WTC11 (cell line): ENCODE results near the gene PLPP1. TPM values are rescaled to one million over a fixed set of nuclear protein-coding genes. Genes with fewer than 3 reads are reported as not detected.
A peak's percentile ranks its signal among the peaks of the same experiment; 100 is the strongest.

ENCODE experiments used
- ATAC-seq: fragments of 200-7000 bp; cut with Tn5 transposase; 2 replicates; pipeline ENCODE4 v1.10.0; 2021; ENCODE audit warnings: mild to moderate bottlenecking, moderate library complexity
- CTCF ChIA-PET: fragments of 300-600 bp; sonication (Branson Sonifier 250); formaldehyde crosslinking; loops from one replicate; lab custom pipeline; 2021; ENCODE audit warnings: antibody characterized with exemption; lab: Charles Lee
- POLR2A ChIA-PET: fragments of 350-600 bp; sonication (Branson Sonifier 250); formaldehyde crosslinking; loops from one replicate; lab custom pipeline; 2021; ENCODE audit warnings: antibody characterized with exemption; lab: Charles Lee
- DNase-seq: peaks from one replicate; pipeline ENCODE4 v3.0.0; 2021; ENCODE audit warnings: low spot score
- H3K27ac Mint-ChIP-seq: 2 replicates; pipeline ENCODE4 v1.8.0; 2021; ENCODE audit warnings: mixed read lengths
- H3K27me3 Mint-ChIP-seq: 2 replicates; pipeline ENCODE4 v1.8.0; 2021; ENCODE audit warnings: low read depth, mild to moderate bottlenecking, moderate library complexity, mixed read lengths
- H3K36me3 Mint-ChIP-seq: 2 replicates; pipeline ENCODE4 v1.8.0; 2021; ENCODE audit warnings: mixed read lengths
- H3K4me1 Mint-ChIP-seq: 2 replicates; pipeline ENCODE4 v1.8.0; 2022; ENCODE audit warnings: mixed read lengths
- H3K4me3 Mint-ChIP-seq: 2 replicates; pipeline ENCODE4 v1.8.0; 2021; ENCODE audit warnings: mild to moderate bottlenecking, moderate library complexity, mixed read lengths
- H3K9me3 Mint-ChIP-seq: 2 replicates; pipeline ENCODE4 v1.8.0; 2021; ENCODE audit warnings: mixed read lengths
- CBFB ChIP-seq: sonication (generic); formaldehyde crosslinking; IDR thresholded peaks from 2 replicates; pipeline ENCODE4 v1.8.1; 2022; ENCODE audit warnings: mild to moderate bottlenecking, low read depth, missing genetic modification reagents
- CREM ChIP-seq: sonication (generic); formaldehyde crosslinking; IDR thresholded peaks from 2 replicates; pipeline ENCODE4 v1.8.1; 2022; ENCODE audit warnings: mild to moderate bottlenecking, missing genetic modification reagents, moderate library complexity
- E2F1 ChIP-seq: sonication (generic); formaldehyde crosslinking; IDR thresholded peaks from 2 replicates; pipeline ENCODE4 v1.8.0; 2022; ENCODE audit warnings: mild to moderate bottlenecking, missing genetic modification reagents
- FOXK1 ChIP-seq: sonication (generic); formaldehyde crosslinking; IDR thresholded peaks from 2 replicates; pipeline ENCODE4 v1.8.0; 2022; ENCODE audit warnings: mild to moderate bottlenecking, moderate library complexity, missing genetic modification reagents
- GABPB1 ChIP-seq: sonication (generic); formaldehyde crosslinking; IDR thresholded peaks from 2 replicates; pipeline ENCODE4 v1.8.1; 2023; ENCODE audit warnings: mild to moderate bottlenecking, missing genetic modification reagents
- GTF2I ChIP-seq: fragments of 250-450 bp; sonication (Bioruptor Pico); conservative IDR thresholded peaks from 2 replicates; pipeline ENCODE4 v1.4.0; 2021; ENCODE audit warnings: mild to moderate bottlenecking
- IRF1 ChIP-seq: sonication (generic); formaldehyde crosslinking; IDR thresholded peaks from 2 replicates; pipeline ENCODE4 v1.8.0; 2023; ENCODE audit warnings: missing genetic modification reagents
- JAZF1 ChIP-seq: fragments of 250-450 bp; sonication (Bioruptor Pico); IDR thresholded peaks from 2 replicates; pipeline ENCODE4 v1.9.0; 2021; ENCODE audit warnings: moderate library complexity, mild to moderate bottlenecking, inconsistent platforms
- RELA ChIP-seq: sonication (generic); formaldehyde crosslinking; IDR thresholded peaks from 2 replicates; pipeline ENCODE4 v1.8.1; 2022; ENCODE audit warnings: missing genetic modification reagents, mild to moderate bottlenecking, borderline replicate concordance
- SMAD3 ChIP-seq: sonication (generic); formaldehyde crosslinking; IDR thresholded peaks from 2 replicates; pipeline ENCODE4 v1.8.0; 2022; ENCODE audit warnings: missing genetic modification reagents, mild to moderate bottlenecking, borderline replicate concordance
- SMAD4 ChIP-seq: sonication (generic); formaldehyde crosslinking; IDR thresholded peaks from 2 replicates; pipeline ENCODE4 v1.8.0; 2022; ENCODE audit warnings: mild to moderate bottlenecking, missing genetic modification reagents
- SOX15 ChIP-seq: fragments of 250-450 bp; sonication (Bioruptor Pico); IDR thresholded peaks from 2 replicates; pipeline ENCODE4 v1.9.0; 2021; ENCODE audit warnings: mild to moderate bottlenecking
- TCF7 ChIP-seq: sonication (generic); formaldehyde crosslinking; IDR thresholded peaks from 2 replicates; pipeline ENCODE4 v1.8.0; 2022; ENCODE audit warnings: mild to moderate bottlenecking, low read depth, missing genetic modification reagents, moderate library complexity
- TEAD4 ChIP-seq: sonication (generic); formaldehyde crosslinking; IDR thresholded peaks from 2 replicates; pipeline ENCODE4 v1.8.0; 2022; ENCODE audit warnings: mild to moderate bottlenecking, missing genetic modification reagents
- ZNF138 ChIP-seq: sonication (generic); formaldehyde crosslinking; conservative IDR thresholded peaks from 2 replicates; pipeline ENCODE4 v1.8.1; 2022; ENCODE audit warnings: mild to moderate bottlenecking, moderate library complexity, missing genetic modification reagents
- ZNF232 ChIP-seq: sonication (generic); formaldehyde crosslinking; IDR thresholded peaks from 2 replicates; pipeline ENCODE4 v1.8.0; 2022; ENCODE audit warnings: mild to moderate bottlenecking, missing genetic modification reagents
- ZNF423 ChIP-seq: fragments of 250-450 bp; sonication (Bioruptor Pico); IDR thresholded peaks from 2 replicates; pipeline ENCODE4 v2.1.2; 2022; ENCODE audit warnings: mild to moderate bottlenecking, moderate library complexity
- ZNF512 ChIP-seq: sonication (generic); formaldehyde crosslinking; IDR thresholded peaks from 2 replicates; pipeline ENCODE4 v1.8.1; 2022; ENCODE audit warnings: missing genetic modification reagents, borderline replicate concordance
- ZSCAN18 ChIP-seq: fragments of 250-450 bp; sonication (Bioruptor Pico); IDR thresholded peaks from 2 replicates; pipeline ENCODE4 v2.1.2; 2022; ENCODE audit warnings: mild to moderate bottlenecking, moderate library complexity
- total RNA-seq: library from RNA; stranded (reverse); gene quantifications from 3 replicates; pipeline ENCODE4 v1.2.3, GENCODE V29; 2021
- TF ChIP-seq, protein P1 (sequence below): sonication (generic); formaldehyde crosslinking; IDR thresholded peaks from 2 replicates; pipeline ENCODE4 v1.8.1; 2023; ENCODE audit warnings: mild to moderate bottlenecking, missing genetic modification reagents, borderline replicate concordance
- TF ChIP-seq, protein P2 (sequence below): sonication (generic); formaldehyde crosslinking; conservative IDR thresholded peaks from 2 replicates; pipeline ENCODE4 v1.8.1; 2023; ENCODE audit warnings: mild to moderate bottlenecking, low read depth, missing genetic modification reagents, moderate library complexity
- TF ChIP-seq, protein P3 (sequence below): sonication (generic); formaldehyde crosslinking; IDR thresholded peaks from 2 replicates; pipeline ENCODE4 v1.8.1; 2023; ENCODE audit warnings: mild to moderate bottlenecking, missing genetic modification reagents
- TF ChIP-seq, protein P4 (sequence below): sonication (generic); formaldehyde crosslinking; IDR thresholded peaks from 2 replicates; pipeline ENCODE4 v1.8.0; 2022; ENCODE audit warnings: mild to moderate bottlenecking, missing genetic modification reagents

PLPP1 gene
- total RNA-seq, 1 experiment from 2014 or later, result 43.2 TPM

- Mint-ChIP-seq H3K36me3 (0 out of 2 replicates have a peak, but pooled peaks cover 3% of the 10 kb centered on the region), H3K4me1 (peaks cover 39% of the 10 kb centered on the region), H3K27me3 (no peaks in the 10 kb centered on the region), H3K9me3 (no peaks in the 10 kb centered on the region), H3K27ac (peak overlapping the region; percentile 51), H3K4me3 (no peak overlapping the region)
- POLR2A ChIA-PET, result no interaction called here
- TF ChIP-seq TEAD4 (CRISPR knock-in tag), result no peak
- TF ChIP-seq IRF1, result no peak
- no peak for TF ChIP-seq ZNF512
- TF ChIP-seq ZNF232 (CRISPR knock-in tag), result no peak
- no peak for TF ChIP-seq E2F1 (CRISPR knock-in tag)
- TF ChIP-seq RELA (CRISPR knock-in tag), result no peak
- no peak for TF ChIP-seq GABPB1 (CRISPR knock-in tag)
- no peak for TF ChIP-seq SOX15 (CRISPR knock-in tag)
- TF ChIP-seq SMAD3 (CRISPR knock-in tag), result no peak
- no peak for TF ChIP-seq SMAD4 (CRISPR knock-in tag)
- TF ChIP-seq CBFB (CRISPR knock-in tag), result no peak
- no peak for TF ChIP-seq ZNF138 (CRISPR knock-in tag)
- DNase-seq (no peak), ATAC-seq (no peak)
- CTCF ChIA-PET, result no interaction called here
Observed at GRCh38 chr5:55518831-55519390, 15.9 kb downstream of the PLPP1 start.

GRCh38 chr5:55517804-55518203, 17.0 kb downstream of the PLPP1 start:
- 0 out of 2 replicates have a peak, but pooled peaks cover 3% of the 10 kb centered on the region for H3K36me3 Mint-ChIP-seq
- no peaks in the 10 kb centered on the region for H3K9me3 Mint-ChIP-seq
- POLR2A ChIA-PET, result no interaction called here
- H3K4me3 Mint-ChIP-seq, result no peak overlapping the region
- ATAC-seq, result no peak; the same call in 1 of the 2 replicates
- peaks cover 35% of the 10 kb centered on the region for H3K4me1 Mint-ChIP-seq
- DNase-seq, result no peak
- H3K27ac Mint-ChIP-seq, result peak overlapping the region; percentile 7
- CTCF ChIA-PET, result no interaction called here
- no peaks in the 10 kb centered on the region for H3K27me3 Mint-ChIP-seq
- TF ChIP-seq GTF2I (CRISPR knock-in tag) (no peak), JAZF1 (CRISPR knock-in tag) (no peak), FOXK1 (CRISPR knock-in tag) (no peak), ZSCAN18 (no peak), ZNF423 (CRISPR knock-in tag) (no peak), ZNF232 (CRISPR knock-in tag) (no peak), TCF7 (CRISPR knock-in tag) (no peak), SMAD4 (CRISPR knock-in tag) (no peak), CREM (CRISPR knock-in tag) (no peak)
- TF ChIP-seq, protein P1, sequence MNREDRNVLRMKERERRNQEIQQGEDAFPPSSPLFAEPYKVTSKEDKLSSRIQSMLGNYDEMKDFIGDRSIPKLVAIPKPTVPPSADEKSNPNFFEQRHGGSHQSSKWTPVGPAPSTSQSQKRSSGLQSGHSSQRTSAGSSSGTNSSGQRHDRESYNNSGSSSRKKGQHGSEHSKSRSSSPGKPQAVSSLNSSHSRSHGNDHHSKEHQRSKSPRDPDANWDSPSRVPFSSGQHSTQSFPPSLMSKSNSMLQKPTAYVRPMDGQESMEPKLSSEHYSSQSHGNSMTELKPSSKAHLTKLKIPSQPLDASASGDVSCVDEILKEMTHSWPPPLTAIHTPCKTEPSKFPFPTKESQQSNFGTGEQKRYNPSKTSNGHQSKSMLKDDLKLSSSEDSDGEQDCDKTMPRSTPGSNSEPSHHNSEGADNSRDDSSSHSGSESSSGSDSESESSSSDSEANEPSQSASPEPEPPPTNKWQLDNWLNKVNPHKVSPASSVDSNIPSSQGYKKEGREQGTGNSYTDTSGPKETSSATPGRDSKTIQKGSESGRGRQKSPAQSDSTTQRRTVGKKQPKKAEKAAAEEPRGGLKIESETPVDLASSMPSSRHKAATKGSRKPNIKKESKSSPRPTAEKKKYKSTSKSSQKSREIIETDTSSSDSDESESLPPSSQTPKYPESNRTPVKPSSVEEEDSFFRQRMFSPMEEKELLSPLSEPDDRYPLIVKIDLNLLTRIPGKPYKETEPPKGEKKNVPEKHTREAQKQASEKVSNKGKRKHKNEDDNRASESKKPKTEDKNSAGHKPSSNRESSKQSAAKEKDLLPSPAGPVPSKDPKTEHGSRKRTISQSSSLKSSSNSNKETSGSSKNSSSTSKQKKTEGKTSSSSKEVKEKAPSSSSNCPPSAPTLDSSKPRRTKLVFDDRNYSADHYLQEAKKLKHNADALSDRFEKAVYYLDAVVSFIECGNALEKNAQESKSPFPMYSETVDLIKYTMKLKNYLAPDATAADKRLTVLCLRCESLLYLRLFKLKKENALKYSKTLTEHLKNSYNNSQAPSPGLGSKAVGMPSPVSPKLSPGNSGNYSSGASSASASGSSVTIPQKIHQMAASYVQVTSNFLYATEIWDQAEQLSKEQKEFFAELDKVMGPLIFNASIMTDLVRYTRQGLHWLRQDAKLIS (CRISPR knock-in tag), result no peak
- TF ChIP-seq, protein P2, sequence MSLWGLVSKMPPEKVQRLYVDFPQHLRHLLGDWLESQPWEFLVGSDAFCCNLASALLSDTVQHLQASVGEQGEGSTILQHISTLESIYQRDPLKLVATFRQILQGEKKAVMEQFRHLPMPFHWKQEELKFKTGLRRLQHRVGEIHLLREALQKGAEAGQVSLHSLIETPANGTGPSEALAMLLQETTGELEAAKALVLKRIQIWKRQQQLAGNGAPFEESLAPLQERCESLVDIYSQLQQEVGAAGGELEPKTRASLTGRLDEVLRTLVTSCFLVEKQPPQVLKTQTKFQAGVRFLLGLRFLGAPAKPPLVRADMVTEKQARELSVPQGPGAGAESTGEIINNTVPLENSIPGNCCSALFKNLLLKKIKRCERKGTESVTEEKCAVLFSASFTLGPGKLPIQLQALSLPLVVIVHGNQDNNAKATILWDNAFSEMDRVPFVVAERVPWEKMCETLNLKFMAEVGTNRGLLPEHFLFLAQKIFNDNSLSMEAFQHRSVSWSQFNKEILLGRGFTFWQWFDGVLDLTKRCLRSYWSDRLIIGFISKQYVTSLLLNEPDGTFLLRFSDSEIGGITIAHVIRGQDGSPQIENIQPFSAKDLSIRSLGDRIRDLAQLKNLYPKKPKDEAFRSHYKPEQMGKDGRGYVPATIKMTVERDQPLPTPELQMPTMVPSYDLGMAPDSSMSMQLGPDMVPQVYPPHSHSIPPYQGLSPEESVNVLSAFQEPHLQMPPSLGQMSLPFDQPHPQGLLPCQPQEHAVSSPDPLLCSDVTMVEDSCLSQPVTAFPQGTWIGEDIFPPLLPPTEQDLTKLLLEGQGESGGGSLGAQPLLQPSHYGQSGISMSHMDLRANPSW, result no peak
- TF ChIP-seq, protein P3, sequence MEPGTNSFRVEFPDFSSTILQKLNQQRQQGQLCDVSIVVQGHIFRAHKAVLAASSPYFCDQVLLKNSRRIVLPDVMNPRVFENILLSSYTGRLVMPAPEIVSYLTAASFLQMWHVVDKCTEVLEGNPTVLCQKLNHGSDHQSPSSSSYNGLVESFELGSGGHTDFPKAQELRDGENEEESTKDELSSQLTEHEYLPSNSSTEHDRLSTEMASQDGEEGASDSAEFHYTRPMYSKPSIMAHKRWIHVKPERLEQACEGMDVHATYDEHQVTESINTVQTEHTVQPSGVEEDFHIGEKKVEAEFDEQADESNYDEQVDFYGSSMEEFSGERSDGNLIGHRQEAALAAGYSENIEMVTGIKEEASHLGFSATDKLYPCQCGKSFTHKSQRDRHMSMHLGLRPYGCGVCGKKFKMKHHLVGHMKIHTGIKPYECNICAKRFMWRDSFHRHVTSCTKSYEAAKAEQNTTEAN, result no peak
- TF ChIP-seq, protein P4, sequence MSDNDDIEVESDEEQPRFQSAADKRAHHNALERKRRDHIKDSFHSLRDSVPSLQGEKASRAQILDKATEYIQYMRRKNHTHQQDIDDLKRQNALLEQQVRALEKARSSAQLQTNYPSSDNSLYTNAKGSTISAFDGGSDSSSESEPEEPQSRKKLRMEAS, result no peak
